ENCODE data around the gene GATAD2A. TPM values are rescaled to one million over a fixed set of nuclear protein-coding genes. Genes with fewer than 3 reads are reported as not detected.
A peak's percentile ranks its signal among the peaks of the same experiment; 100 is the strongest.

GATAD2A gene
- total and polyA plus RNA-seq, 2 of the 13 experiments (the other 11 are each of a cell fraction or from before 2014, with no cell fraction given), result 16.8 to 28.6 TPM

GRCh38 chr19:19525611-19526380 is 120.3 kb downstream of the GATAD2A start:
- intact Hi-C loops (cut with micrococcal nuclease; ENCODE audit: unreplicated experiment), result no loop called here
- Histone ChIP-seq H3K4me3 (replicated peaks in 1 of 3; ENCODE audit: insufficient read depth in 1 of 3, low read depth in 2 of 3, low read length in 3 of 3) (no peak overlapping the region), H3K27me3 (ENCODE audit: control insufficient read depth in 1 of 2, insufficient read depth in 2 of 2, low read length in 2 of 2) (no peaks in the 10 kb centered on the region), H4K20me1 (ENCODE audit: insufficient read depth, low read length) (peaks cover 12% of the 10 kb centered on the region), H3K36me3 (replicated peaks in 1 of 2; ENCODE audit: control insufficient read depth in 1 of 2, insufficient read depth in 2 of 2, low read length in 2 of 2) (peaks cover 6 to 24% of the 10 kb centered on the region in 2 experiments; a peak in 4 of 5 replicates), H3K9ac (ENCODE audit: insufficient read depth, low read depth, low read length) (no peak overlapping the region), H3K27ac (ENCODE audit: extremely low read length, insufficient read depth, low read length) (no peak overlapping the region), H2AFZ (ENCODE audit: low read length) (no peak overlapping the region), H3K9me3 (ENCODE audit: low read length) (no peaks in the 10 kb centered on the region), H3K4me1 (ENCODE audit: insufficient read depth, low read length) (no peaks in the 10 kb centered on the region), H3K79me2 (ENCODE audit: insufficient read depth, low read length) (peaks cover 11% of the 10 kb centered on the region), H3K4me2 (ENCODE audit: low read depth, low read length) (no peak overlapping the region)
- CTCF ChIA-PET (ENCODE audit: low intra/inter-chr PET ratio, low total read pairs), result no interaction called here
- POLR2A ChIA-PET, result no interaction called here
- DNase-seq (ENCODE audit: low spot score) (no peak), ATAC-seq (peak; percentile 9; the same call in 2 of the 3 replicates), FAIRE-seq (no peak)
- 100% methylated on average over 14 of the region's 23 CpGs for WGBS (ENCODE audit: low lambda C conversion rate)
- TF ChIP-seq NCOR1 (IDR thresholded peaks at IDR 0.05; ENCODE audit: borderline replicate concordance, low read length) (no peak), MYPOP (CRISPR knock-in tag; IDR thresholded peaks at IDR 0.05) (no peak), AGO2 (optimal IDR thresholded peaks at IDR 0.05; ENCODE audit: low read depth, low read length) (peak; percentile 77), ZMAT5 (CRISPR knock-in tag; IDR thresholded peaks at IDR 0.05; ENCODE audit: borderline replicate concordance, low read depth) (no peak), MED13 (CRISPR knock-in tag; IDR thresholded peaks at IDR 0.05) (no peak), RBFOX2 (IDR thresholded peaks at IDR 0.05; ENCODE audit: low read depth, low read length) (0 out of 2 replicates have a peak, but pooled peaks have one; percentile 42), SIN3A (IDR thresholded peaks at IDR 0.05; ENCODE audit: borderline replicate concordance, low read depth, low read length) (no peak), DMTF1 (CRISPR knock-in tag; IDR thresholded peaks at IDR 0.05) (no peak), KLF16 (CRISPR knock-in tag; IDR thresholded peaks at IDR 0.05) (no peak), ZNF317 (CRISPR knock-in tag; IDR thresholded peaks at IDR 0.05) (no peak), ZNF160 (CRISPR knock-in tag; IDR thresholded peaks at IDR 0.05) (no peak), ZBTB7A (CRISPR knock-in tag; IDR thresholded peaks at IDR 0.05) (no peak)
- in situ Hi-C loops (cut with HindIII; ENCODE audit: extremely low pct_ligation_motif_present, low pct_unique_long_range_greater_than_20kb), result loop anchor here (25.0 kb wide), 1 partner anchor 437 kb away; no protein-coding TSS in a partner anchor
- no TSS peak for BruUV-seq (replicated peaks)
